ENCODE data around the gene CD96.

Gene CD96

DNA sequence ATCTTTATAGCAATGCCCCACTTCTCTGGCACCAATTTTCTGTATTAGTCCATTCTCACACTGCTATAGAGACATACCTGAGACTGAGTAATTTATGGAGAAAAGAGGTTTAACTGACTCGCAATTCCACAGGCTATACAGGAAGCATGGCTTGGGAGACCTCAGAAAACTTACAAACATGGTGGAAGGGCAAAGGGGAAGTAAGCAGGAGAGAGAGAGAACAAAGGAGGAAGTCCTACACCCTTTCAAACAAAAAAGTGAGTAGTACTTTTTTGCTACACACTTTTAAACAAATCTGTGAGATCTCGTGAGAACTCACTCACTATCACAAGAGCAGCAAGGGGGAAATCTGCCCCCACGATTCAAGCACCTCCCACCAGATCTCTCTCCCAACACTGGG, 120.9 kb downstream of the CD96 start:
- TF ChIP-seq, protein P1, sequence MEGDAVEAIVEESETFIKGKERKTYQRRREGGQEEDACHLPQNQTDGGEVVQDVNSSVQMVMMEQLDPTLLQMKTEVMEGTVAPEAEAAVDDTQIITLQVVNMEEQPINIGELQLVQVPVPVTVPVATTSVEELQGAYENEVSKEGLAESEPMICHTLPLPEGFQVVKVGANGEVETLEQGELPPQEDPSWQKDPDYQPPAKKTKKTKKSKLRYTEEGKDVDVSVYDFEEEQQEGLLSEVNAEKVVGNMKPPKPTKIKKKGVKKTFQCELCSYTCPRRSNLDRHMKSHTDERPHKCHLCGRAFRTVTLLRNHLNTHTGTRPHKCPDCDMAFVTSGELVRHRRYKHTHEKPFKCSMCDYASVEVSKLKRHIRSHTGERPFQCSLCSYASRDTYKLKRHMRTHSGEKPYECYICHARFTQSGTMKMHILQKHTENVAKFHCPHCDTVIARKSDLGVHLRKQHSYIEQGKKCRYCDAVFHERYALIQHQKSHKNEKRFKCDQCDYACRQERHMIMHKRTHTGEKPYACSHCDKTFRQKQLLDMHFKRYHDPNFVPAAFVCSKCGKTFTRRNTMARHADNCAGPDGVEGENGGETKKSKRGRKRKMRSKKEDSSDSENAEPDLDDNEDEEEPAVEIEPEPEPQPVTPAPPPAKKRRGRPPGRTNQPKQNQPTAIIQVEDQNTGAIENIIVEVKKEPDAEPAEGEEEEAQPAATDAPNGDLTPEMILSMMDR (IDR thresholded peaks at IDR 0.05; ENCODE audit: low read depth, low read length, missing control alignments): no peak
- DNase-seq (ENCODE audit: low read depth): no peak
- H3K4me3 ChIP-seq (ENCODE audit: low read depth, low read length): no peak overlapping the region
- in situ Hi-C loops (cut with HindIII; ENCODE audit: low sequenced_read_pairs): no loop called here

DNA sequence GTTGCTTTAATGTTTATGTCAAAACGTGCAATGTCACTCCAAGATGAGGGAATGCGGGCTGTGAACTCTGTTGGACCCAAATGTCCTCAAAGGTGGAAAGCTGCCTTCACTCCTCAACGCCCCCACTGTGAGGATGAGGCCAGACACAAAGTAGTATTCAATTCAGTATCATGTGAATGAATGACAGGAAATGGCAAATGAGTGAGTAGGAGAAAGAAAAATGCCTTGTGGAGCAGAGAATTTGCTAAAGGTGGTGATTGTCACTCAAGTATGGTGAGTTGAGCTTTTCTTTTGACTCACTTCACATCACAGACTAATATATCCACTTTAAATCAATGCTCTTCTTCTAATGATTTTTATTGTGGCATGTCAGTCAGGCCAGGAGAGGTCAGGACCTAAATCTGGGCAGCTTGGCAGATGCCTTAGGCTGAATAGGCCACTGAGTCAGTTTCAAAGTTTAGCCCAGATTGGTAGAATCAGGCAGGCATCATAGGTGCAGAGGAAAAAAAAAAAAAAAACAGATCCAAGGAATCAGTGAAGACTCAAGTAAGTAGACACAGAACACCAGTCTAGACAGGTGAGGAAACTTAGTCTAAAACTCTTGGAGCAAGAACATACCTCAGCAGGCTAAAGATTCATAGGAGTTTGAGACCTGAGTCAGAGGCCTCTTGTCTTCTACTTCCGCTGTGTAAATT, 124.2 kb downstream of the CD96 start:
- TF ChIP-seq, protein P1 (IDR thresholded peaks at IDR 0.05; ENCODE audit: low read depth, low read length, missing control alignments): no peak
- in situ Hi-C loops (cut with HindIII; ENCODE audit: low sequenced_read_pairs): no loop called here
- DNase-seq (ENCODE audit: low read depth): no peak
- H3K4me3 ChIP-seq (ENCODE audit: low read depth, low read length): no peak overlapping the region

DNA sequence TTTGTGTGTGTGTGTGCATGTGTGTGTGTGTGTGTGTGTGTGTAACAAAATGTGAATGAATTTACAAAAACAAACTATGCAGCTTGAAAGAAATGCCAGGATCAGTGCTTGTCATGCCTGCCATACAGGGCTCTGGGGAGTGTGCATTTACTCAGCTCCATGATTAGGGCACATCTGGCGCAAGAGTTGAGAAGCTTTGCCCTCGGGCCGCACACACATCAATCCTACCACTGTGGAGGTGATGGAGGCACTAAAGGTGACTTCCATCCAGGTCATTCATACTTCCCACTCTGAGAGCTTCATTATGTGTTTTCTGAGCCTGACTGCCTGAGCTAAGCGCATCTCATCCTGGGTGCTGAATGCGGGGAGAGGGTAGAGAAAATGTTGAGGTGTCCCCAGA, 125.2 kb downstream of the CD96 start:
- in situ Hi-C loops (cut with HindIII; ENCODE audit: low sequenced_read_pairs): no loop called here
- H3K4me3 ChIP-seq (ENCODE audit: low read depth, low read length): no peak overlapping the region
- DNase-seq (ENCODE audit: low read depth): no peak
- TF ChIP-seq, protein P1 (IDR thresholded peaks at IDR 0.05; ENCODE audit: low read depth, low read length, missing control alignments): no peak

DNA sequence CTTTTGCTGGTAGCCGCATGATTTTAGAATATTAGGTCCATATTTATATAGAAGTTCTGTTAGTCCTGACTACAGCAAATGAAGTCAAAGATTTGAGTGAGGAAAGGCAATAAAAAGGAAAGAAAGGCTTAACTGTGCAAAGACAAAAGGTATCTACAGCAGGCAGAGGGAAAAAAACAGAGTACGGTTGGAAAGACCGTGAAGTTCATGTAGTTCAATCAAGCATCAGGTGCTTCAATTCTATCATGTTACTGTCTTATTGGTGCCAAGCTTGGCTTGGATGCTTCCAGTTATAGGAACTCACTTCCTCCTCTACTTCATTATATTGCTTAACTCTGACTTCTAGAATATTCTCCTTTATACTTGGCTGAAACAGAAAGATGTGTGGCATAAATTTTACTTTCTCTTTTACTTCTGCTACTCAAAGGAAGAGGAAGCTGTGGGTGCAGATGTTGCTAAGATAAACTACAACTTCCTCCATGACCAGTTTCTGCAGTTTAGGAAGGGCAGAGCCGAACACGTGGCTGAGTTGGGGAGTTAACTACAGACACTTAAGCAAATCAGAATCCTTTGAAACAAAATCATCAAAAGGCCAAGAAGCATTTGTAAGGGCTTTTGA, 125.7 kb downstream of the CD96 start:
- no peak for DNase-seq (ENCODE audit: low read depth)

DNA sequence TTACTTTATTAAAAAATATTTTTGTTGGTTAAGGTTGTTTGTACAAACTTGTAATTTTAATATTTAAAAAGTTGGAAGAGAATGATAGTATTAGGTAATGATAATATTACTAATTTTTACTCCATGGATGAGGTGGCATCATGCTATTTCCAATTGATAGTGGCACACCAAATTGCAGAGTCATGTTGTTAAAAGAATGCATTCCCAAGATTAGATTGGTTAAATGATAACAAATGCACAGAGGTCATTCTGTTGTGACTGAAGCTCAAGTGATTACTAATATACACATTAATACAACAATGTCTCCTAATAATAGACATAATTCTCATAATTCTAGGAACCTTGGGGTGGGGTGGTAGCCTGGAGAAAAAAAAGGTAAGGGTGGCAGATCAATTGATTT, 126.3 kb downstream of the CD96 start:
- DNase-seq (ENCODE audit: low read depth): no peak
- TF ChIP-seq, protein P1 (IDR thresholded peaks at IDR 0.05; ENCODE audit: low read depth, low read length, missing control alignments): no peak
- in situ Hi-C loops (cut with HindIII; ENCODE audit: low sequenced_read_pairs): no loop called here
- no peak overlapping the region for H3K4me3 ChIP-seq (ENCODE audit: low read depth, low read length)

More for the DNA sequence above, 125.7 kb downstream of the CD96 start:
- no peak overlapping the region for H3K4me3 ChIP-seq (ENCODE audit: low read depth, low read length)
- TF ChIP-seq, protein P1 (IDR thresholded peaks at IDR 0.05; ENCODE audit: low read depth, low read length, missing control alignments): no peak
- in situ Hi-C loops (cut with HindIII; ENCODE audit: low sequenced_read_pairs): no loop called here

DNA sequence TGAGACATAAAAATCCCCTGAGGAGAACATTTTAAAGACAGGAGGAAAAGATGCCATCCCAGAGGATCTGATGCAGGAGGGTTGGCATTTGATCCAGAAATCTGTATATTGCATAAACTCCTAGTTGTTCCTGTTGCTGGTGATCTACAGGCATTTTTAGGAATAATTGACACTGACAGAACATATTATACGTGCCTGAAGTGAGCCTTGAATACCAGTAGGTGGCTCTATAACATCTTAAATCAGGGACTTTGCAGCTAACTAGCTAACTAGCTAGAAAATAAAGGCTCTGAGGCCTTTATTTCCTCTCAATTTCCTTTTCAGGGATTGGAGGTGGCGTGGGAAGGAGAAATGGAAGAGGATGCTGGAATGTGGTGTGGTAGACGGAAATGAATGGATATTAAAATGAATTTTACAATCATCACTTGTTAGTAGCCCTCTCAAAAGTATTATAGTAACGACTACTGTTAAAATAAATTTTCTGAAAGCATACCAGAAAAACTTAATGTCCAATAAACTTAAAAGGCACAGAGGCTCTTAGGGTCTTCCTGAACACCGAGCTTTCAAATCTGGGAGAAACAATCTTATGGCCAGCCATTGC, 127.0 kb downstream of the CD96 start:
- in situ Hi-C loops (cut with HindIII; ENCODE audit: low sequenced_read_pairs): no loop called here
- TF ChIP-seq, protein P1 (IDR thresholded peaks at IDR 0.05; ENCODE audit: low read depth, low read length, missing control alignments): peak; percentile 71
- no peak for DNase-seq (ENCODE audit: low read depth)
- H3K4me3 ChIP-seq (ENCODE audit: low read depth, low read length): no peak overlapping the region

Data from astrocyte of the cerebellum (primary cell).